ENCODE data around the gene GLT6D1. TPM values are rescaled to one million over a fixed set of nuclear protein-coding genes. Genes with fewer than 3 reads are reported as not detected.

GLT6D1 gene
- total RNA-seq, 1 donor from 2014 or later = not detected

- H3K27ac Mint-ChIP-seq (ENCODE audit: unreplicated experiment) = peak overlapping the region; percentile 31
- no peak overlapping the region for H3K4me3 Mint-ChIP-seq (ENCODE audit: unreplicated experiment)
- TF ChIP-seq EZH2 (IDR thresholded peaks at IDR 0.05; ENCODE audit: insufficient read depth, low read length) = no peak
- TF ChIP-seq CTCF (IDR thresholded peaks at IDR 0.05; ENCODE audit: insufficient read depth, low read depth, low read length) = no peak
- H3K9ac ChIP-seq (ENCODE audit: low read length) = no peak overlapping the region
- H3K36me3 ChIP-seq (ENCODE audit: insufficient read depth, low read length) = no peaks in the 10 kb centered on the region
- no peak overlapping the region for H2AFZ ChIP-seq (ENCODE audit: low read depth, low read length)
- H3K9me3 Mint-ChIP-seq (ENCODE audit: unreplicated experiment) = peaks cover 7% of the 10 kb centered on the region
- no peak overlapping the region for H3K4me3 ChIP-seq (ENCODE audit: insufficient read depth, low read depth, low read length)
- no peaks in the 10 kb centered on the region for H3K4me1 ChIP-seq (ENCODE audit: insufficient read depth, low read length)
- no peaks in the 10 kb centered on the region for H3K4me1 Mint-ChIP-seq (ENCODE audit: low read depth, unreplicated experiment)
- DNase-seq (ENCODE audit: low read depth) (no peak), FAIRE-seq (no peak)
- H3K27ac ChIP-seq (ENCODE audit: low read depth, low read length) = no peak overlapping the region
- peaks cover 24% of the 10 kb centered on the region for H3K27me3 Mint-ChIP-seq (ENCODE audit: low read depth, unreplicated experiment)
- no peaks in the 10 kb centered on the region for H3K27me3 ChIP-seq (ENCODE audit: insufficient read depth, low read length)
- H3K9me3 ChIP-seq (ENCODE audit: insufficient read depth, low read depth, low read length) = no peaks in the 10 kb centered on the region
- no peaks in the 10 kb centered on the region for H3K79me2 ChIP-seq (ENCODE audit: insufficient read depth, low read length)
- H3K36me3 Mint-ChIP-seq (ENCODE audit: low read depth, unreplicated experiment) = no peaks in the 10 kb centered on the region
- no peak overlapping the region for H3K4me2 ChIP-seq (ENCODE audit: low read length)
- no peaks in the 10 kb centered on the region for H4K20me1 ChIP-seq (ENCODE audit: insufficient read depth, low read length)
Observed at GRCh38 chr9:135611875-135612209, 27.5 kb downstream of the GLT6D1 start.

GRCh38 chr9:135611142-135611874 is 28.0 kb downstream of the GLT6D1 start:
- Mint-ChIP-seq H3K27me3 (ENCODE audit: low read depth, unreplicated experiment) (peaks cover 25% of the 10 kb centered on the region), H3K9me3 (ENCODE audit: unreplicated experiment) (peaks cover 7% of the 10 kb centered on the region), H3K36me3 (ENCODE audit: low read depth, unreplicated experiment) (no peaks in the 10 kb centered on the region), H3K4me1 (ENCODE audit: low read depth, unreplicated experiment) (no peaks in the 10 kb centered on the region), H3K4me3 (ENCODE audit: unreplicated experiment) (no peak overlapping the region), H3K27ac (ENCODE audit: unreplicated experiment) (no peak overlapping the region)
- H3K9ac ChIP-seq (ENCODE audit: low read length) = no peak overlapping the region
- no peaks in the 10 kb centered on the region for H3K27me3 ChIP-seq (ENCODE audit: insufficient read depth, low read length)
- no peak overlapping the region for H3K27ac ChIP-seq (ENCODE audit: low read depth, low read length)
- no peak overlapping the region for H3K4me3 ChIP-seq (ENCODE audit: insufficient read depth, low read depth, low read length)
- H3K4me2 ChIP-seq (ENCODE audit: low read length) = no peak overlapping the region
- H4K20me1 ChIP-seq (ENCODE audit: insufficient read depth, low read length) = no peaks in the 10 kb centered on the region
- no peaks in the 10 kb centered on the region for H3K9me3 ChIP-seq (ENCODE audit: insufficient read depth, low read depth, low read length)
- no peak for TF ChIP-seq EZH2 (IDR thresholded peaks at IDR 0.05; ENCODE audit: insufficient read depth, low read length)
- TF ChIP-seq CTCF (IDR thresholded peaks at IDR 0.05; ENCODE audit: insufficient read depth, low read depth, low read length) = no peak
- FAIRE-seq (no peak), DNase-seq (ENCODE audit: low read depth) (no peak)
- H3K4me1 ChIP-seq (ENCODE audit: insufficient read depth, low read length) = no peaks in the 10 kb centered on the region
- no peak overlapping the region for H2AFZ ChIP-seq (ENCODE audit: low read depth, low read length)
- H3K36me3 ChIP-seq (ENCODE audit: insufficient read depth, low read length) = no peaks in the 10 kb centered on the region
- H3K79me2 ChIP-seq (ENCODE audit: insufficient read depth, low read length) = no peaks in the 10 kb centered on the region

Measured in astrocyte (in vitro differentiated cells and primary cell).